ENCODE data around the gene ACSS1. TPM values are rescaled to one million over a fixed set of nuclear protein-coding genes. Genes with fewer than 3 reads are reported as not detected.

ACSS1 gene
- total RNA-seq, 1 experiment from 2014 or later: 2.3 TPM

DNA sequence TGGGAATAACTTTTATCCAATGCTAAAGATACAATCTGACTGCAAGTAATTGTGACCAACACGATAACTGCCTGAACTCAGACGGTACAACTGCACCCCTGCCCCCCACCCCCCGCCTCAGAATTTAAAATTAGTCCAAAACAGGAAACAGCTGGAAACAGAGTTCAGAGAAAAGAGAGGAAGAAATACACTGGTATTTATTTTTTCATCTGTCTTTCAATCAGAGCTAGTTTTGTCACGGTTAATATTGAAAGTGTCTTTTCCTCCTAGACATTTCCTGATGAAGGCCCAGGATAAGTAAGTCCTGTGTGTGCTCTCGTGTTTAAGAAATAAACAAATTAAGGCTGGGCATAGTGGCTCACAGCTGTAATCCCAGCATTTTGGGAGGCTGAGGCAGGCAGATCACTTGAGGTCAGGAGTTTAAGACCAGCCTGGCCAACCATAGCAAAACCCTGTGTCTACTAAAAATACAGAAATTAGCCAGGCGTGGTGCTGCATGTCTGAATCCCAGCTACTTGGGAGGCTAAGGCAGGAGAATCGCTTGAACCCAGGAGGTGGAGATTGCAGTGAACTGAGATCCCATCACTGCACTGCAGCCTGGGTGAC lies 21.5 kb downstream of the ACSS1 start:
- Histone ChIP-seq H3K9ac (ENCODE audit: low read length) (no peak overlapping the region), H3K9me3 (ENCODE audit: low read length) (no peaks in the 10 kb centered on the region), H3K27me3 (ENCODE audit: low read length) (no peaks in the 10 kb centered on the region), H4K20me1 (ENCODE audit: low read length) (no peaks in the 10 kb centered on the region), H3K4me1 (ENCODE audit: insufficient read depth, low read length) (peaks cover 14% of the 10 kb centered on the region), H3K79me2 (ENCODE audit: low read length) (no peaks in the 10 kb centered on the region), H3K36me3 (ENCODE audit: low read depth, low read length) (no peaks in the 10 kb centered on the region), H3K27ac (ENCODE audit: low read length) (no peak overlapping the region), H3K4me2 (ENCODE audit: low read length) (no peak overlapping the region), H3K9me2 (replicated peaks; ENCODE audit: low read length) (no peaks in the 10 kb centered on the region), H3F3A (ENCODE audit: low read length, unreplicated experiment) (no peaks in the 10 kb centered on the region), H2AFZ (ENCODE audit: low read length) (no peak overlapping the region), H3K4me3 (ENCODE audit: low read length) (no peak overlapping the region)
- no peak for TF ChIP-seq EZH2phosphoT487 (IDR thresholded peaks at IDR 0.05; ENCODE audit: borderline replicate concordance, low read length)
- BruUV-seq (replicated peaks): no TSS peak
- CTCF ChIA-PET: no interaction called here
- no peak for ATAC-seq
- no peak for DNase-seq
- POLR2A ChIA-PET (ENCODE audit: unreplicated experiment): interaction anchor here (0.7 kb wide), 1 partner anchor 119 kb away, joined by 17 read pairs; no protein-coding TSS in a partner anchor
- intact Hi-C loops (cut with micrococcal nuclease): no loop called here

DNA sequence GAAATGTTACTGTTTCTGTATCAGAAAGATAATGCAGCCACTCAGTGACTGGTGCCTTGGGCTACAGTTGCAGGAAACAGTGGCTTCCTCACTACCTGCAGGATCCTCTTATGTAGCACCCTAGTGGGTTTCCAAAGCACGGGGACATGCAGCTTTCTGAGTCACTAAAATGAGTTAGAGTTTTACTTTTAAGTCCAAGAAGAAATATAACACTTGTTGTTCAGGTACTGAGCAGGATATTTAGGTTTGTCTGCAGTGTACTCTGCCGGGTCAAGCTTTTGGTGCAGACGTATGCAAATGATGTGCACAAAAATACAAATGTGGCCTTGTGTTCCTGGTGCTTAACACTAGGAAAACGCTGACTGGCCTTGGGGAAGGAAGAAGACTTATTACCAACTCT lies 22.0 kb downstream of the ACSS1 start:
- TF ChIP-seq EZH2 (IDR thresholded peaks at IDR 0.05; ENCODE audit: low read length, unreplicated experiment): no peak
- TF ChIP-seq, protein P1, sequence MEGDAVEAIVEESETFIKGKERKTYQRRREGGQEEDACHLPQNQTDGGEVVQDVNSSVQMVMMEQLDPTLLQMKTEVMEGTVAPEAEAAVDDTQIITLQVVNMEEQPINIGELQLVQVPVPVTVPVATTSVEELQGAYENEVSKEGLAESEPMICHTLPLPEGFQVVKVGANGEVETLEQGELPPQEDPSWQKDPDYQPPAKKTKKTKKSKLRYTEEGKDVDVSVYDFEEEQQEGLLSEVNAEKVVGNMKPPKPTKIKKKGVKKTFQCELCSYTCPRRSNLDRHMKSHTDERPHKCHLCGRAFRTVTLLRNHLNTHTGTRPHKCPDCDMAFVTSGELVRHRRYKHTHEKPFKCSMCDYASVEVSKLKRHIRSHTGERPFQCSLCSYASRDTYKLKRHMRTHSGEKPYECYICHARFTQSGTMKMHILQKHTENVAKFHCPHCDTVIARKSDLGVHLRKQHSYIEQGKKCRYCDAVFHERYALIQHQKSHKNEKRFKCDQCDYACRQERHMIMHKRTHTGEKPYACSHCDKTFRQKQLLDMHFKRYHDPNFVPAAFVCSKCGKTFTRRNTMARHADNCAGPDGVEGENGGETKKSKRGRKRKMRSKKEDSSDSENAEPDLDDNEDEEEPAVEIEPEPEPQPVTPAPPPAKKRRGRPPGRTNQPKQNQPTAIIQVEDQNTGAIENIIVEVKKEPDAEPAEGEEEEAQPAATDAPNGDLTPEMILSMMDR (conservative IDR thresholded peaks at IDR 0.05; ENCODE audit: low read depth, low read length): no peak
- TF ChIP-seq EZH2phosphoT487 (IDR thresholded peaks at IDR 0.05; ENCODE audit: borderline replicate concordance, low read length): no peak
- DNase-seq: no peak
- Histone ChIP-seq H3K9me2 (replicated peaks; ENCODE audit: low read length) (no peaks in the 10 kb centered on the region), H3K4me2 (ENCODE audit: low read length) (no peak overlapping the region), H3K9ac (ENCODE audit: low read length) (no peak overlapping the region), H3K4me1 (ENCODE audit: insufficient read depth, low read length) (peaks cover 14% of the 10 kb centered on the region), H3K27ac (ENCODE audit: low read length) (no peak overlapping the region), H2AFZ (ENCODE audit: low read length) (no peak overlapping the region), H3K79me2 (ENCODE audit: low read length) (no peaks in the 10 kb centered on the region), H3K36me3 (ENCODE audit: low read depth, low read length) (no peaks in the 10 kb centered on the region), H4K20me1 (ENCODE audit: low read length) (no peaks in the 10 kb centered on the region), H3F3A (ENCODE audit: low read length, unreplicated experiment) (no peaks in the 10 kb centered on the region), H3K27me3 (ENCODE audit: low read length) (no peaks in the 10 kb centered on the region), H3K4me3 (ENCODE audit: low read length) (no peak overlapping the region), H3K9me3 (ENCODE audit: low read length) (no peaks in the 10 kb centered on the region)
- ChIA-PET CTCF (no interaction called here), POLR2A (ENCODE audit: unreplicated experiment) (interaction anchor here (0.7 kb wide), 1 partner anchor 119 kb away, joined by 17 read pairs; no protein-coding TSS in a partner anchor)
- ATAC-seq: no peak
- intact Hi-C loops (cut with micrococcal nuclease): no loop called here
- no TSS peak for BruUV-seq (replicated peaks)

GRCh38 chr20:25033924-25034300 lies 24.0 kb downstream of the ACSS1 start:
- Histone ChIP-seq H3K9me3 (ENCODE audit: low read length) (no peaks in the 10 kb centered on the region), H3K9ac (ENCODE audit: low read length) (no peak overlapping the region), H3K9me2 (replicated peaks; ENCODE audit: low read length) (no peaks in the 10 kb centered on the region), H3F3A (ENCODE audit: low read length, unreplicated experiment) (no peaks in the 10 kb centered on the region), H2AFZ (ENCODE audit: low read length) (no peak overlapping the region), H3K79me2 (ENCODE audit: low read length) (no peaks in the 10 kb centered on the region), H3K4me3 (ENCODE audit: low read length) (no peak overlapping the region), H4K20me1 (ENCODE audit: low read length) (no peaks in the 10 kb centered on the region), H3K36me3 (ENCODE audit: low read depth, low read length) (no peaks in the 10 kb centered on the region), H3K27ac (ENCODE audit: low read length) (no peak overlapping the region), H3K4me2 (ENCODE audit: low read length) (no peak overlapping the region), H3K27me3 (ENCODE audit: low read length) (no peaks in the 10 kb centered on the region), H3K4me1 (ENCODE audit: insufficient read depth, low read length) (no peaks in the 10 kb centered on the region)
- ATAC-seq (no peak), DNase-seq (no peak)
- TF ChIP-seq EZH2phosphoT487 (IDR thresholded peaks at IDR 0.05; ENCODE audit: borderline replicate concordance, low read length) (no peak), EZH2 (IDR thresholded peaks at IDR 0.05; ENCODE audit: low read length, unreplicated experiment) (no peak)
- TF ChIP-seq, protein P1 (conservative IDR thresholded peaks at IDR 0.05; ENCODE audit: low read depth, low read length): no peak
- intact Hi-C loops (cut with micrococcal nuclease): no loop called here
- ChIA-PET CTCF (no interaction called here), POLR2A (ENCODE audit: unreplicated experiment) (no interaction called here)
- no TSS peak for BruUV-seq (replicated peaks)
